ENCODE results near the gene GATAD2A.

GRCh38 chr19:19445288-19445687 is 39.8 kb downstream of the GATAD2A start:
- no peak for TF ChIP-seq CTCF (IDR thresholded peaks at IDR 0.05)
- TF ChIP-seq POLR2A (IDR thresholded peaks at IDR 0.05): no peak

Measured in Peyer's patch (tissue), 4 donors.